Gastroesophageal sphincter (tissue), 3 donors: ENCODE data around the gene ABCC2.

Experiments used
- CTCF ChIP-seq, 4 experiments: fragments of 200-600 bp in 2 of 4; fragments of 450-650 bp in 2 of 4; sonication (generic) in 1 of 4; IDR thresholded peaks; one replicate each; pipeline ENCODE4 v1.5.1; 2017 to 2019; ENCODE audit warnings: antibody characterized with exemption in 4 of 4, mild to moderate bottlenecking in 2 of 4, moderate library complexity in 2 of 4
- EP300 ChIP-seq: sonication (generic); formaldehyde crosslinking; IDR thresholded peaks from one replicate; pipeline ENCODE4 v1.6.1; 2017; ENCODE audit warnings: antibody characterized with exemption, mild to moderate bottlenecking
- POLR2A ChIP-seq, 2 donors: fragments of 450-650 bp; IDR thresholded peaks; one replicate each; pipeline ENCODE4 v1.6.1; 2017; ENCODE audit warnings: antibody characterized with exemption in 2 of 2, mild to moderate bottlenecking in 2 of 2, moderate library complexity in 1 of 2
- POLR2AphosphoS5 ChIP-seq: sonication (generic); formaldehyde crosslinking; IDR thresholded peaks from one replicate; pipeline ENCODE4 v1.6.1; 2017; ENCODE audit warnings: antibody characterized with exemption

- TF ChIP-seq POLR2AphosphoS5 = no peak
- TF ChIP-seq CTCF (IDR thresholded peaks at IDR 0.05) = no peak
- no peak for TF ChIP-seq POLR2A (IDR thresholded peaks at IDR 0.05)
- TF ChIP-seq EP300 = no peak
Measured at GRCh38 chr10:99858849-99859248, 76.4 kb downstream of the ABCC2 start.
